Measurements from ENCODE around the gene EML3.

GRCh38 chr11:62558669-62559068 is 53.9 kb downstream of the EML3 start:
- TF ChIP-seq CTCF (IDR thresholded peaks at IDR 0.05) (no peak), EZH2phosphoT487 (IDR thresholded peaks at IDR 0.05) (no peak), EZH2 (IDR thresholded peaks at IDR 0.05) (no peak)
